WTC11 (cell line): Measurements from ENCODE around the gene ALKBH2. TPM values are rescaled to one million over a fixed set of nuclear protein-coding genes. Genes with fewer than 3 reads are reported as not detected.

Experiments used
- AFF4 ChIP-seq: sonication (generic); formaldehyde crosslinking; IDR thresholded peaks from 2 replicates; pipeline ENCODE4 v1.8.1; 2023; ENCODE audit warnings: mild to moderate bottlenecking, missing genetic modification reagents, borderline replicate concordance
- CDX4 ChIP-seq: fragments of 250-450 bp; sonication (Bioruptor Pico); IDR thresholded peaks from 2 replicates; pipeline ENCODE4 v1.9.0; 2021; ENCODE audit warnings: moderate library complexity, mild to moderate bottlenecking, inconsistent platforms, borderline replicate concordance
- ERG ChIP-seq: fragments of 250-450 bp; sonication (Bioruptor Pico); IDR thresholded peaks from 2 replicates; pipeline ENCODE4 v1.8.0; 2021; ENCODE audit warnings: mild to moderate bottlenecking
- FOXP1 ChIP-seq: sonication (generic); formaldehyde crosslinking; IDR thresholded peaks from 2 replicates; pipeline ENCODE4 v1.8.0; 2022; ENCODE audit warnings: missing genetic modification reagents, mild to moderate bottlenecking, moderate library complexity, borderline replicate concordance
- MLX ChIP-seq: sonication (generic); formaldehyde crosslinking; IDR thresholded peaks from 2 replicates; pipeline ENCODE4 v1.8.1; 2023; ENCODE audit warnings: mild to moderate bottlenecking, missing genetic modification reagents, moderate library complexity
- MYBL2 ChIP-seq: sonication (generic); formaldehyde crosslinking; IDR thresholded peaks from 2 replicates; pipeline ENCODE4 v1.8.1; 2023; ENCODE audit warnings: mild to moderate bottlenecking, moderate library complexity, missing genetic modification reagents
- NR3C1 ChIP-seq: sonication (generic); formaldehyde crosslinking; conservative IDR thresholded peaks from 2 replicates; pipeline ENCODE4 v1.8.1; 2023; ENCODE audit warnings: low read depth, mild to moderate bottlenecking, missing genetic modification reagents
- SMAD4 ChIP-seq: sonication (generic); formaldehyde crosslinking; IDR thresholded peaks from 2 replicates; pipeline ENCODE4 v1.8.0; 2022; ENCODE audit warnings: mild to moderate bottlenecking, missing genetic modification reagents
- TEAD4 ChIP-seq: sonication (generic); formaldehyde crosslinking; IDR thresholded peaks from 2 replicates; pipeline ENCODE4 v1.8.0; 2022; ENCODE audit warnings: mild to moderate bottlenecking, missing genetic modification reagents
- USF1 ChIP-seq: sonication (generic); formaldehyde crosslinking; IDR thresholded peaks from 2 replicates; pipeline ENCODE4 v1.8.0; 2022; ENCODE audit warnings: mild to moderate bottlenecking, missing genetic modification reagents
- ZBTB43 ChIP-seq: sonication (generic); formaldehyde crosslinking; IDR thresholded peaks from 2 replicates; pipeline ENCODE4 v1.8.1; 2023; ENCODE audit warnings: mild to moderate bottlenecking, missing genetic modification reagents
- ZNF425 ChIP-seq: fragments of 250-450 bp; sonication (Bioruptor Pico); conservative IDR thresholded peaks from 2 replicates; pipeline ENCODE4 v1.9.0; 2021; ENCODE audit warnings: mild to moderate bottlenecking
- ZNF532 ChIP-seq: fragments of 250-450 bp; sonication (Bioruptor Pico); IDR thresholded peaks from 2 replicates; pipeline ENCODE4 v1.9.0; 2021; ENCODE audit warnings: mild to moderate bottlenecking, borderline replicate concordance
- total RNA-seq: library from RNA; stranded (reverse); gene quantifications from 3 replicates; pipeline ENCODE4 v1.2.3, GENCODE V29; 2021

Gene ALKBH2
- total RNA-seq, 1 experiment from 2014 or later = 15.2 TPM

- TF ChIP-seq TEAD4 (CRISPR knock-in tag) (no peak), ZNF425 (CRISPR knock-in tag) (no peak), NR3C1 (CRISPR knock-in tag) (no peak), CDX4 (CRISPR knock-in tag) (no peak), USF1 (CRISPR knock-in tag) (no peak), FOXP1 (CRISPR knock-in tag) (no peak), ZBTB43 (no peak), SMAD4 (CRISPR knock-in tag) (no peak), ERG (CRISPR knock-in tag) (no peak), AFF4 (CRISPR knock-in tag) (0 out of 2 replicates have a peak, but pooled peaks have one; percentile 51), MLX (CRISPR knock-in tag) (no peak), MYBL2 (CRISPR knock-in tag) (peak; percentile 42; the same call in 1 of the 2 replicates), ZNF532 (CRISPR knock-in tag) (0 out of 2 replicates have a peak, but pooled peaks have one; percentile 26)
These were observed 17.8 kb upstream of the ALKBH2 start (continued) for GRCh38 chr12:109110988-109111495.
